Measurements from ENCODE around the gene HBG2. TPM values are rescaled to one million over a fixed set of nuclear protein-coding genes. Genes with fewer than 3 reads are reported as not detected.

The HBG2 gene
- total and polyA plus RNA-seq, 10 donors: 0.29 to 19.6 (median 4.2) TPM; not detected in 3

GRCh38 chr11:5272395-5273017, 17.9 kb upstream of the HBG2 start:
- no peak for DNase-seq
- intact Hi-C loops (cut with DNase I; ENCODE audit: low total_unique reads): no loop called here
- no peak overlapping the region for H3K4me3 ChIP-seq
- no peaks in the 10 kb centered on the region for H3K27me3 ChIP-seq (replicated peaks in 1 of 7)
- H3K9me3 ChIP-seq: no peaks in the 10 kb centered on the region
- H3K36me3 ChIP-seq: no peaks in the 10 kb centered on the region
- H3K27ac ChIP-seq: no peak overlapping the region
- H3K4me1 ChIP-seq: no peaks in the 10 kb centered on the region
- TF ChIP-seq POLR2AphosphoS5 (IDR thresholded peaks at IDR 0.05) (no peak), POLR2A (IDR thresholded peaks at IDR 0.05) (no peak)
- TF ChIP-seq, protein P1, sequence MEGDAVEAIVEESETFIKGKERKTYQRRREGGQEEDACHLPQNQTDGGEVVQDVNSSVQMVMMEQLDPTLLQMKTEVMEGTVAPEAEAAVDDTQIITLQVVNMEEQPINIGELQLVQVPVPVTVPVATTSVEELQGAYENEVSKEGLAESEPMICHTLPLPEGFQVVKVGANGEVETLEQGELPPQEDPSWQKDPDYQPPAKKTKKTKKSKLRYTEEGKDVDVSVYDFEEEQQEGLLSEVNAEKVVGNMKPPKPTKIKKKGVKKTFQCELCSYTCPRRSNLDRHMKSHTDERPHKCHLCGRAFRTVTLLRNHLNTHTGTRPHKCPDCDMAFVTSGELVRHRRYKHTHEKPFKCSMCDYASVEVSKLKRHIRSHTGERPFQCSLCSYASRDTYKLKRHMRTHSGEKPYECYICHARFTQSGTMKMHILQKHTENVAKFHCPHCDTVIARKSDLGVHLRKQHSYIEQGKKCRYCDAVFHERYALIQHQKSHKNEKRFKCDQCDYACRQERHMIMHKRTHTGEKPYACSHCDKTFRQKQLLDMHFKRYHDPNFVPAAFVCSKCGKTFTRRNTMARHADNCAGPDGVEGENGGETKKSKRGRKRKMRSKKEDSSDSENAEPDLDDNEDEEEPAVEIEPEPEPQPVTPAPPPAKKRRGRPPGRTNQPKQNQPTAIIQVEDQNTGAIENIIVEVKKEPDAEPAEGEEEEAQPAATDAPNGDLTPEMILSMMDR (IDR thresholded peaks at IDR 0.05 in 8 of 11, conservative IDR thresholded peaks at IDR 0.05 in 3 of 11): no peak
- 60 to 83% (median 68%) methylated on average over 4 of the region's 4 CpGs for WGBS, 5 donors

DNA sequence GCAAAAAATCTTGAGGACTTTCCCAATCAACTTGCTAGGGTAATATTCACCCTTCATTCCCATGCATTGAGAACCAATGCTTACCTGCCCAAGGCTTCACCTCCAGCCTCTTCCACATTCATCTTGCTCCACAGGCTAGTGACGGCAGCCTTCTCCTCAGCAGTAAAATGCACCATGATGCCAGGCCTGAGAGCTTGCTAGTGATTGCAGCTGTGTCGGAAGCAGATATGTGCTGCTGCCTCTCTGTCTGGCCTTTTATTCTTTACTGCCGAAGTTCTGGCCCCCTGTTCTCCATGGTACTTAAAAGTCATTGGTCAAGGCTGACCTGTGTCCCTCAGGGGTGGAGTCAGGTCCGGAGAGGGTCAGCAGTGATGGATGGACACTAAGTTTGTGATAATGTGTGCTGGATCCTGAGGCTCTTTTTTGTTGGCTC, 15.2 kb upstream of the HBG2 start, which contains the start of gene HBE1:
Gene HBE1 (minus strand): TSS at position 231 of the 433 bp plus-strand sequence. CDS start 55 bp downstream, at position 176.
- no peak for TF ChIP-seq POLR2AphosphoS5 (IDR thresholded peaks at IDR 0.05)
- TF ChIP-seq POLR2A (IDR thresholded peaks at IDR 0.05): no peak
- TF ChIP-seq, protein P1 (IDR thresholded peaks at IDR 0.05 in 8 of 11, conservative IDR thresholded peaks at IDR 0.05 in 3 of 11): no peak
- H3K27ac ChIP-seq: no peak within 1 kb of the TSS
- DNase-seq: no peak
- H3K36me3 ChIP-seq: no peaks in the 10 kb centered on the region
- H3K4me3 ChIP-seq: no peak within 1 kb of the TSS
- 39 to 80% (median 70%) methylated on average over 4 of the region's 4 CpGs for WGBS, 5 donors
- H3K9me3 ChIP-seq: no peaks in the 10 kb centered on the region
- intact Hi-C loops (cut with DNase I; ENCODE audit: low total_unique reads): no loop called here
- H3K4me1 ChIP-seq: no peaks in the 10 kb centered on the region
- H3K27me3 ChIP-seq (replicated peaks in 1 of 7): no peaks in the 10 kb centered on the region

GRCh38 chr11:5267033-5267563, 12.5 kb upstream of the HBG2 start:
- TF ChIP-seq POLR2AphosphoS5 (IDR thresholded peaks at IDR 0.05) (no peak), POLR2A (IDR thresholded peaks at IDR 0.05) (no peak)
- TF ChIP-seq, protein P1 (IDR thresholded peaks at IDR 0.05 in 8 of 11, conservative IDR thresholded peaks at IDR 0.05 in 3 of 11): no peak
- Histone ChIP-seq H3K36me3 (no peaks in the 10 kb centered on the region), H3K4me3 (no peak overlapping the region), H3K4me1 (no peaks in the 10 kb centered on the region), H3K27ac (no peak overlapping the region), H3K27me3 (replicated peaks in 1 of 7) (no peaks in the 10 kb centered on the region), H3K9me3 (peaks cover 0 to 2% (median 0%) of the 10 kb centered on the region in 8 donors)
- DNase-seq: no peak
- intact Hi-C loops (cut with DNase I; ENCODE audit: low total_unique reads): no loop called here
- 69 to 87% (median 77%) methylated on average over 2 of the region's 2 CpGs for WGBS, 5 donors

- TF ChIP-seq POLR2AphosphoS5 (IDR thresholded peaks at IDR 0.05) (no peak), POLR2A (IDR thresholded peaks at IDR 0.05) (no peak)
- TF ChIP-seq, protein P1 (IDR thresholded peaks at IDR 0.05 in 8 of 11, conservative IDR thresholded peaks at IDR 0.05 in 3 of 11): no peak
- no peaks in the 10 kb centered on the region for H3K27me3 ChIP-seq (replicated peaks in 1 of 7)
- DNase-seq: no peak
- intact Hi-C loops (cut with DNase I; ENCODE audit: low total_unique reads): no loop called here
- no peak overlapping the region for H3K4me3 ChIP-seq
- peaks cover 0 to 5% (median 0%) of the 10 kb centered on the region in 8 donors for H3K9me3 ChIP-seq
- H3K27ac ChIP-seq: no peak overlapping the region
- no peaks in the 10 kb centered on the region for H3K36me3 ChIP-seq
- H3K4me1 ChIP-seq: no peaks in the 10 kb centered on the region
These were observed 12.0 kb upstream of the HBG2 start for GRCh38 chr11:5266609-5267008.

All from spleen (tissue), 11 donors.